GM21390 (cell line): Measurements from ENCODE around the gene ACO2.
"Not testable (repeated sequence)": the region's sequence is repeated elsewhere in the genome, so short reads cannot be mapped to it uniquely, and the experiment has no call there.

Experiments used
- ATAC-seq: cut with Tn5 transposase; IDR thresholded peaks from one replicate; pipeline ENCODE4 v1.9.1; 2021; ENCODE audit not compliant: unreplicated experiment

The ACO2 gene

DNA sequence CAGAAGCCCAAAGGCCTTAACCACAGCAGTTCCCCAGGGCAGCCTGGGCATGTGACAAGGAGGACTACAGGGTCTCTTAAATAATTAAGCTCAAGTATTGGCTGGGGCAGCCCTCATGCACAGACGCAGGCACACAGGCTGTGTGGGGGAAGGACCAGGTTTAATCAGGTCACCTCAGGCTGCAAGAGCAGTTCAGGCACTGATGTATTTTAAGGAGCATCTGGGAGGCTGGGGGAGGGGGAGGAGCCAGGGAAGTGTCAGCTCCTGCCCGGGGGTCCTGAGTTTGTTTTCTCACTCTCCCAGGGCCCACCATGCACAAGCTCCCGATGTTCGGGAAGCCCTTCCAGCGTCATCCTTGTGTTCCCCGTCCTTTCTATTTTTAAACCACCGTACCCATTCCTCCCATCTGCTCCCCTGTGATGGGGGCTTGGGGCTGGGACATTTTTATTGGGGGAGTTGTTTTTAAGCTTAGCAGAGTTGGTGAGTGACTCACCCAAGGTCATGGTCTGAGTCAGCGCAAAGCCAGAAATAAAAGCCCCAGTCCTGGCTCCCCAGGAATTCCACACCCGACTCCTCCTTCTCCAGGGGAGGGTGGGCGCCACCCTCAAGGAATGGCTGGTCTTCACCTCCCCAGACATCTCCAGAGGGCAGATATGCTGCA lies 94.3 kb downstream of the ACO2 start:
- no peak for ATAC-seq

- no peak for ATAC-seq
Observed at GRCh38 chr22:41564563-41564962, 95.6 kb downstream of the ACO2 start.

- no peak for ATAC-seq
Observed at GRCh38 chr22:41565403-41566054, 96.6 kb downstream of the ACO2 start.

DNA sequence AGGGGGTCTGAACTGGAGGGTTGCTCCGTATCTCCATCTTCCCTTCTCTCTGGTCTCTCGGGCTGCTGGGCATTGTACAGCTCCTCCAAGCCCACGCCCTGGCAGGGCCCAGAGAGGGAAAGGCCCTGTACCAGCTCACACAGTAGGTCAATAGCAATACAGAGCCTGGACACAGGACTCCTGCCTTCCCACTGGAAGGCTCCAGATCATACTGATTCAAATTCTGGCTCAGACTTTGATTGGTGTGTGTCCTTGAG lies 98.5 kb downstream of the ACO2 start:
- ATAC-seq, result no peak

GRCh38 chr22:41568811-41569210 lies 99.9 kb downstream of the ACO2 start:
- ATAC-seq, result no peak

GRCh38 chr22:41570221-41570620 lies 101.3 kb downstream of the ACO2 start:
- no peak for ATAC-seq

GRCh38 chr22:41571786-41572185 lies 102.9 kb downstream of the ACO2 start:
- ATAC-seq, result no peak

DNA sequence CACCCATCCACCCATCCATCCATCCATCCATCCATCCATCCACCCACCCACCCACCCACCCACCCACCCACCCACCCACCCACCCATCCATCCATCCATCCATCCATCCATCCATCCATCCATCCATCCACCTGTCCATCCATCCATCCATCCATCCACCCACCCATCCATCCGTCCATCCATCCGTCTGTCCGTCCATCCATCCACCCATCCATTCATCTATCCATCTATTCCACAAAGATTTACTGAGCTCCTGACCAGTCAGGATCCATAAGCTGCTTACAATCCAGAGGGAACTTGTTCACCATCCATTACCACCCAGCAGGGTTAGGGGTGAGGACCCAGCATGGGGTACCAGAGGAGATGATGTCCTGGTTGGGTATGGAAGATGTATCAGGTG lies 103.4 kb downstream of the ACO2 start:
- not testable (repeated sequence) for ATAC-seq

GRCh38 chr22:41573677-41574076 lies 104.8 kb downstream of the ACO2 start:
- ATAC-seq, result no peak

GRCh38 chr22:41574847-41575381 lies 106.0 kb downstream of the ACO2 start:
- ATAC-seq, result no peak

DNA sequence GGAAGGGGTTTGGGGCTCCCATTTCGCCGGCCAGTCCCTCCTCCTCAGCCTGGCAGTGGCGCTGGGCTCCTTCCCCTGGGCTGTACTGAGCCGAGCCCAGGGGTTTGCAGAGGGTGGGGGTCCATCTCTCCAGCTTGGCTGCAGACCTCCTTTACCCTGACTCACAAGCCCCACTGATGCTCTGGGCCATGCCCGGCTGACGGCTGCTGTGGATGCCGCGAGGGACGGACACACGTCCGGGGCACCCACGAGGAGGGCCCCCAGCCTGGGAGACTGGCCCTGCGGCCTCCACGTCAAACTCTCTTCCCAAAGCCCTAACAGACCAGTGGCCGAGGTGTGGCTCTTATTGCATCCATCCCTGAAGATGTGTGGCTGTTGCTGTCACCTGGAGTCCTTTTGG lies 106.6 kb downstream of the ACO2 start:
- no peak for ATAC-seq

DNA sequence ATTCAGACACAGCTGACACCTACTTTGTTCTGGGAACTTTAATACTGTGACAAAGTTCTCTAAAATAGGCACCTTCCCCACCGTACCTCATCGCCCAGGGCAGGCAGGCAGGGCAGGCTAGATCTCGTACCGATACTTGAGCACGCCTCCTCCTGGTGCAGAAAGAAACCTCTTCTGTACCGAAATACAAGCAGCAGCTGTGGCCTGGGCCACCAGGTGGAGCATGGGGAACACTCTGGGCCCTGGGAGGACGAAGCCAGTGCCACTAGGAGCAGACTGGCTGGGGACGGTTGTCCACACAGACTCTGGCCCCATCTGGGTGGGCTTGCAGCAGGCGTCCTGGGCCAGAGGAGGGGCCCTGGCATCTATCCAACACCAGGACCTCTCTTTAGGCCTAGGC lies 108.0 kb downstream of the ACO2 start:
- no peak for ATAC-seq

GRCh38 chr22:41578114-41578513 lies 109.2 kb downstream of the ACO2 start:
- ATAC-seq, result no peak
